GM12865 (cell line): ENCODE results near the gene ZFAND2A.
"Not testable (repeated sequence)": the region's sequence is repeated elsewhere in the genome, so short reads cannot be mapped to it uniquely, and the experiment has no call there.

Experiments used
- DNase-seq: peaks from one replicate; pipeline ENCODE4 v3.0.0; 2010; ENCODE audit warnings: low read depth
- H3K4me3 ChIP-seq: 2 replicates; pipeline ENCODE4 v1.5.1; 2011; ENCODE audit warnings: mild to moderate bottlenecking, low read depth, low read length, control low read depth
- CTCF ChIP-seq: IDR thresholded peaks from 2 replicates; pipeline ENCODE4 v1.5.1; 2011; ENCODE audit warnings: low read length, control low read depth, low read depth, inconsistent platforms; ENCODE audit not compliant: insufficient read depth; ENCODE audit errors: missing control alignments

ZFAND2A gene

GRCh38 chr7:1196950-1197349 lies 37.0 kb upstream of the ZFAND2A start:
- TF ChIP-seq CTCF = no peak
- no peak overlapping the region for H3K4me3 ChIP-seq
- no peak for DNase-seq

- not testable (repeated sequence) for H3K4me3 ChIP-seq
- peak; percentile 51 for DNase-seq
Measured at GRCh38 chr7:1196441-1196840, 36.4 kb upstream of the ZFAND2A start.

DNA sequence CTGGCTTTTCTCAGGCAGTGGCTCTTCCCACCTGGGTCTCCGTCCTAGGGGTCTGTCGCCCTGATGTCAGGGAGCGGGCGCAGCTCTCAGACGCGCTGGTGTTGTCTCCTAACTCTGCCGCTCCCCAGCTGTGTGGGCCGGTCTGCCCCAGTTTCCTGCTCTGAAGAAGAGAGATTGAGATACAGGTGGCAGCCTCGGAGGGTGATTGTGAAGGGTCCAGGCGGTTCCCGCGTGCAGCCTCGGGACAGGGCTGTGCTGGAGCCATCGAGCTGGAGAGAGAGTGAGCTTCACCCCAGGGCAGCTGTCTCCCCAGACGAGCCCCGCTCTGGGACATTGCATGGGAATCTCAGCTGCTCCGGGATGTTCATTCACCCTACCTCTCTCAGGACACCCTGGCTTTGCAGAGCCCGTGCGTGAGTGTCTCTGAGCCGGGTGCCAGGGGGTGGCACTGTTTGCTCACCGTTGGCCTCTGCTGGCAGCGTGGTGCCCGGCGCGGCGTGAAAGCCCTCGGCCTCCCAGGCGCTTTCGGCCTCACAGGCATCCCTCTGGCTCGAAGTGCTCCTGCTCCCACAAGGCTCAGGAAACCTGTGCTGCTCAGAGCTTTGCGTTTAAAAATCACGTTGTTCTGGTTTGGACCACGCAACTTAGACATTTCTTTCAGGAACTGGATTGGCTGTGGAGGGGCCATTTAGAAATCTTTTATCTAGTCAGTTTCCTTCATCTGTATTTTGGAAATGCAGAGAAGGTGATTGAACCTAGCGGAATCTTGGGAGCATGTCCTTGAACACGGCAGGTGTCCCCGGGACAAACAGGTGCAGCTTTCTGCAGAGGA lies 33.8 kb upstream of the ZFAND2A start:
- DNase-seq = peak; percentile 27
- TF ChIP-seq CTCF = peak; percentile 37
- no peak overlapping the region for H3K4me3 ChIP-seq

DNA sequence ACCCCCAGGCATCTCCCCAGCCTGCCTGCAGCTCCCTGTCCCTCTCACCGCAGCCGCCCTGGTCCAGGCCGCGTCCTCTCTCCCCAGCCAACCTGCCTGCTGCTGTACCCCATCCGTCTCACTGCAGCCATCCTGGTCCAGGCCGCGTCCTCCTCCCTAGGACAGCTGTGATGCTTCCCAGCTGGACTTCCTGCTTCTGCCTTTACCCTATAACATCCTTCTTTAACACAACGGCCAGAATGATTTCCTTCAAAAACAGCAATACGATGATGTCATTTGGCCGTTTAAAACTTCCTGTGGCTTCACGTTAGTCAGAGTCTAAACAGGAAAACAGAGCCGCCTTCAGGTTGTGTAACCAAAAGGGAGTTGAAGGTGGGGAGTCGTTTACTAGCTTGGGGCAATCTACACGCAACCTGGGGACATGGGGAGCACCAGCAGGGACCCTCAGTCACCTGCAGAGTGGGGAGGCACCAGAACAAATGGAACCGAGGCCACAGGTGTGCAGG lies 32.2 kb upstream of the ZFAND2A start:
- no peak for TF ChIP-seq CTCF

GRCh38 chr7:1189986-1190772 lies 30.2 kb upstream of the ZFAND2A start:
- no peak overlapping the region for H3K4me3 ChIP-seq
- no peak for TF ChIP-seq CTCF
- no peak for DNase-seq

More for the DNA sequence above, 32.2 kb upstream of the ZFAND2A start:
- no peak overlapping the region for H3K4me3 ChIP-seq
- DNase-seq = peak; percentile 31

- no peak for TF ChIP-seq CTCF
- no peak for DNase-seq
Measured at GRCh38 chr7:1188720-1189294, 28.8 kb upstream of the ZFAND2A start.

DNA sequence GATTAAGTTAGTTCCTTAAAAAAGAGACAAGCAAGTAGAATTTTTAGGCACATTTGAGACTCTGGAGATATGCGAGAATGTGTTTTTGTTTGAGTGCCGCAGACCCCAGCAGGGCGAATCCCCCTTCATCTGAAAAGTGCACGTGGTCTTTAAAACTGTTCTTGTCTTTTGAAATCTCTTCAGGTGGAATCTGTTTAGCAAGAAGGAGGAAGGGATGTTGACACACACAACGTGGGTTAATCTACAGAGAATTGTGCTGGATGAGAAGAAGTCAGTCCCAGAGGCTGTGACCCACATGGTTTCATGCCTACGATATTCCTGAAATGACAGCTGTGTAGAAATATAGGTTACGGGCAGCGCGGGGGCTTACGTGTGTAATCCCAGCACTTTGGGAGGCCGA lies 27.1 kb upstream of the ZFAND2A start:
- H3K4me3 ChIP-seq = no peak overlapping the region
- no peak for DNase-seq
- TF ChIP-seq CTCF = no peak

More at GRCh38 chr7:1188720-1189294, 28.8 kb upstream of the ZFAND2A start:
- no peak overlapping the region for H3K4me3 ChIP-seq
